ENCODE results near the gene PGPEP1.

The PGPEP1 gene

DNA sequence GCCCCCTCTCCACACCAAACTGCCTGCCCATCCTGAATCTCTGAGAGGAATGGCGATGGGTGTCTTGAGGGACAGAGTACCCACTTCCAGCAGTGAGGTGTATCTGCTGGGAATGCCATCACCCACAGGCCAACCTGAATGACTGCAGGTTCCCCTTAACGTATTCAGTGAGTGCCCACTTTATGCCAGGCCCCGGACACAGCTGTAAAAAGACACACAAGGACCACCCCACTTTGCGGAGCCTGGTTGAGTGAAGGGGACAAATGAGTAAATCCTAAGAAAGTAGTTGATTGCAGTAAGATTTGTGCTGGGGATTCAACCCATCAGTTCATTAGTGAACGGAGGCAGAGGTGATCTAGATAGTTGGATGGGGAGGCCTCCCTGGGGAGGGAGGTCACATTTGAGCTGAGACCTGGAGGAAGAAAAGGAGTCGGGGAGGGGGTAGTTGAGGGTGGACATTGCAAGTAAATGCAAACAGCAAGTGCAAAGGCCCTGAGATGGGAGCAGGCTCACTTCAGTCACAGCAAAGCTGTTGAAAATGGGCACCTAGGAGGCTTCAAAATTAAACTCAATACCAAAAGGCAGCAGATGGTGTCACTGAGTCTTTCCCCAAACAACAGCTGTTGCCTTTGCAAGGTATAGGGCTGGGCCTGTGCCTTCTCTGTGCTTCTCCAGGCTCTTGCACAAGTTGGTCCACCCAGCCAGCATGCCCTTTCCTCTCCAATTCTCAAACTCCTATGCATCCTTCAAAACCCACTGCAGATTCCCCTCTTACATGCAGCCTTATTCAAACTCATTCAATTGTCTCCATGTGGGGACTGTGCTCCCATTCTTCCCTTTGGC lies 49.9 kb downstream of the PGPEP1 start:
- DNase-seq (ENCODE audit: low read depth): no peak
- TF ChIP-seq, protein P1, sequence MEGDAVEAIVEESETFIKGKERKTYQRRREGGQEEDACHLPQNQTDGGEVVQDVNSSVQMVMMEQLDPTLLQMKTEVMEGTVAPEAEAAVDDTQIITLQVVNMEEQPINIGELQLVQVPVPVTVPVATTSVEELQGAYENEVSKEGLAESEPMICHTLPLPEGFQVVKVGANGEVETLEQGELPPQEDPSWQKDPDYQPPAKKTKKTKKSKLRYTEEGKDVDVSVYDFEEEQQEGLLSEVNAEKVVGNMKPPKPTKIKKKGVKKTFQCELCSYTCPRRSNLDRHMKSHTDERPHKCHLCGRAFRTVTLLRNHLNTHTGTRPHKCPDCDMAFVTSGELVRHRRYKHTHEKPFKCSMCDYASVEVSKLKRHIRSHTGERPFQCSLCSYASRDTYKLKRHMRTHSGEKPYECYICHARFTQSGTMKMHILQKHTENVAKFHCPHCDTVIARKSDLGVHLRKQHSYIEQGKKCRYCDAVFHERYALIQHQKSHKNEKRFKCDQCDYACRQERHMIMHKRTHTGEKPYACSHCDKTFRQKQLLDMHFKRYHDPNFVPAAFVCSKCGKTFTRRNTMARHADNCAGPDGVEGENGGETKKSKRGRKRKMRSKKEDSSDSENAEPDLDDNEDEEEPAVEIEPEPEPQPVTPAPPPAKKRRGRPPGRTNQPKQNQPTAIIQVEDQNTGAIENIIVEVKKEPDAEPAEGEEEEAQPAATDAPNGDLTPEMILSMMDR (IDR thresholded peaks at IDR 0.05; ENCODE audit: insufficient read depth, low read depth, low read length, missing control alignments): no peak
- no peak overlapping the region for H3K4me3 ChIP-seq (ENCODE audit: low read depth, low read length)

DNA sequence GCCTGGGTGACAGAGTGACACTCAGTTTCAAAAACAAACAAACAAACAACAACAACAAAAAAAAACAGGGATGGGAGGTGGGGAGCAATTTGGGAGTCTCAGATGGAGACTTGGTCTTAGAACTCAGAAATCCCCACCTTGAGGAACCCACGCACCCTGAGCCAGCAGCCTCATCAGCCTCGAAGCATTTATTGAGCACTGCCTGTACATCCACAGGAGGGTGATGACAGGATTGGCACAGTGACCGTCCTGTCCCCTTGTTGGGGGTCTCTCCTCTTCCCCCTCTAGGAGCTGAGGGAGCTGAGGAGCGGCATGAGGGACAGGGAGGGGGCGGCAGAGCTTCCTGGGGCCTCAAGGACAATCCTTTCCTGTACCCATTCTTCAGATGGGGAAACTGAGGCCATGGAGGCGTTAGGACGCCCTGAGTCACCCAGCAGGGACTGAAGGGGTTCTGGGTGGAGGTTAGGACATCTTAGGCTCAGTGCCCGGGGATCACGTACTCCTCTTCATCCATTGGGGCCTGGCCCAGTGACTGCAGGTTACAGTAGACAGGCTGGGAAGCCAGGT lies 51.2 kb downstream of the PGPEP1 start:
- TF ChIP-seq, protein P1 (IDR thresholded peaks at IDR 0.05; ENCODE audit: insufficient read depth, low read depth, low read length, missing control alignments): no peak
- no peak for DNase-seq (ENCODE audit: low read depth)
- no peak overlapping the region for H3K4me3 ChIP-seq (ENCODE audit: low read depth, low read length)

DNA sequence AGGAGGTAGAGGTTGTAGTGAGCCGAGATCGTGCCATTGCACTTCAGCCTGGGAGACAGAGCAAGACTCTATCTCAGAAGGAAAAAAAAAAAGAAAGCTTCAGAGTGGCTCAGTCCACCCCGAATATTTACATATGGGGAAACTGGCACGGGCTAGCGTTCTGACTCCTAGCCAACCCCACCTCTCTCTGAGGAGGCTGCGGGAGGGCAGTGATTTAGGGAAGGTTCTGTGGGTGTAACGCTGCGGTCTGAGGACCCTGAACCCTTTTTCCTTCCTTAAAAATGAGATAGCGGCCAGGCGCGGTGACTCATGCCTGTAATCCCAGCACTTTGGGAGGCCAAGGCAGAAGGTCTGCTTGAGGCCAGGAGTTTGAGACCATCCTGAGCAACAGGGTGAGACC lies 52.0 kb downstream of the PGPEP1 start:
- H3K4me3 ChIP-seq (ENCODE audit: low read depth, low read length): no peak overlapping the region
- no peak for DNase-seq (ENCODE audit: low read depth)
- TF ChIP-seq, protein P1 (IDR thresholded peaks at IDR 0.05; ENCODE audit: insufficient read depth, low read depth, low read length, missing control alignments): no peak

DNA sequence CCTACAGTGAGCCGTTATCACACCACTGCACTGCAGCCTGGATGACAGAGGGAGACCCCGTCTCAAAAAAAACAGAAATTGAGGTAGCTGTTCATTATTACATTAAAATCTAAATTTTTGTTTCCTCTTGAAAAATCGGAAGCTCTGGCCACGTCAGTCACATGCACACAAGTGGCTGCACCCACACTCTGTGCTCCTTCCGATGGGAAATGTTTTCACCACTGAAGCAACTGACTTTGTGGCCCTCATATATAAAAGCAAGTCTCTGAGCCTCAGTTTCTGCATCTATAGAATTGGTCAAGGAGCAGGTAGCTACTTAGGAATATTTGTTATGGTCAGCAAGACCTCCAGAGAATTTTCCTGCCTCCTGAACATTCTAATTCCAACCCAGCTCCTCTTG lies 52.5 kb downstream of the PGPEP1 start:
- H3K4me3 ChIP-seq (ENCODE audit: low read depth, low read length): no peak overlapping the region
- TF ChIP-seq, protein P1 (IDR thresholded peaks at IDR 0.05; ENCODE audit: insufficient read depth, low read depth, low read length, missing control alignments): no peak
- DNase-seq (ENCODE audit: low read depth): no peak

DNA sequence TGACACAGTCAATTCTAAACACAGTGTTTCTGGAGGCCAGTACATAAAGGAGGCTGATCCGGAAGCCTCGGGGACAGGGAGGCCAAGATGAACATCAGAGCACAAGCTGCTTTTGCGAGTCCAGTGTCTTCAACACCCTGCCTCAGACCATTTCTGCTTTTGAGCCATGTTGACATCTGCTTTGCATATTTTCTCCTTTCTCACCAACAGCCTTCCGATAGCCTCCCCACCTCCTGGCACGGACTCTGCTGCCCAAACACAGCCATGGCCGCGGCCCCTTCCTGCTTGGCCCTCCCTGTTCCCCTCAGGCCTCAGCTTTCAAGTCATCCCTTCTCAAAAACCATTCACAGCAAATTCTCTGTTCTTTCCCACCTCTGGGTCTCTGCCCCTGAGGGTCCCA lies 53.4 kb downstream of the PGPEP1 start:
- peak; percentile 65 for DNase-seq (ENCODE audit: low read depth)
- no peak overlapping the region for H3K4me3 ChIP-seq (ENCODE audit: low read depth, low read length)
- TF ChIP-seq, protein P1 (IDR thresholded peaks at IDR 0.05; ENCODE audit: insufficient read depth, low read depth, low read length, missing control alignments): no peak

DNA sequence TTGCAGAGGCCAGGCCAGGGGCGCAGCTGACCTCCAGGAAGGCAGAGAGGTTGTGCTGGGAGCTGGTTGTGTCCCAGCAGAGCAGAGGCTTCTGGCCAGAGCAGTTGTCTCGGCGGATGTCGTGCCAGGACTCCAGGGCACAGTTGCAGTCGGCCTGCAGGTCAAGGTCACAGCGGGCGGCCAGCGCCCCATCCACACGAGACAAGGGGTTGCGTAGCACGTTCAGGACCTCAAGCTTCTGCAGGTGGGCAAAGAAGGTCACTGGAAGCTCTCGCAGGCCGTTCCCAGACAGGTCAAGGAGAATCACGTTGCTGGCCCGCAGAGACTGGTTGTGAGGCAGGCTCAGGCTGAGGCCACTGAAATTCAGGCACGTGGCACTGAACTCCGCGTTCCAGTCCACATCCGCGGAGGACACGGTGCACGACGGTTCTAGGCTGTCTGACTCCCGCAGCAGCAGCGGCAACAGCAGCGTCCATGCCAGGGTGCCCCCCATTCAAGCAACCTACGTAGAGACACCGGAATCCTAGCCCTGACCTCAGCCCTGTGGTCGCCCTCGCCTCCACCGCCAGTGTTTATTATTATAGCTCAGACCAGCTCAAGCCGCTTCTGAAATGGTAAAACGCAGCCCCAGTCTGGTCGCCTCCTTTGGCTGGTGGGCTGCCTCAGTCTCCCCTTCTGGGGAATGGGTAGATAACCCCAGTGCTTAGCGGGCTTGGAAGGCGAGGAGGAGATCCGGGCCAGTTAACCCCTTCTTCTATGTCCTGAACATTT lies 56.3 kb downstream of the PGPEP1 start:
- DNase-seq (ENCODE audit: low read depth): no peak
- H3K4me3 ChIP-seq (ENCODE audit: low read depth, low read length): peak overlapping the region; percentile 42
- TF ChIP-seq, protein P1 (IDR thresholded peaks at IDR 0.05; ENCODE audit: insufficient read depth, low read depth, low read length, missing control alignments): no peak
